C4-2B (cell line): ENCODE measurements around the gene RELL2.

ENCODE experiments used
- H3K27ac ChIP-seq: fragments of 450-650 bp; 2 replicates; pipeline ENCODE4 v1.5.1; 2017
- ZFX ChIP-seq: fragments of 450-650 bp; IDR thresholded peaks from 2 replicates; pipeline ENCODE4 v1.6.1; 2017
- TF ChIP-seq, protein P1 (sequence below): fragments of 450-650 bp; conservative IDR thresholded peaks from 2 replicates; pipeline ENCODE4 v1.5.1; 2017; ENCODE audit warnings: mild to moderate bottlenecking

The RELL2 gene

GRCh38 chr5:141611289-141611688 is 25.5 kb upstream of the RELL2 start:
- H3K27ac ChIP-seq: no peak overlapping the region
- TF ChIP-seq, protein P1, sequence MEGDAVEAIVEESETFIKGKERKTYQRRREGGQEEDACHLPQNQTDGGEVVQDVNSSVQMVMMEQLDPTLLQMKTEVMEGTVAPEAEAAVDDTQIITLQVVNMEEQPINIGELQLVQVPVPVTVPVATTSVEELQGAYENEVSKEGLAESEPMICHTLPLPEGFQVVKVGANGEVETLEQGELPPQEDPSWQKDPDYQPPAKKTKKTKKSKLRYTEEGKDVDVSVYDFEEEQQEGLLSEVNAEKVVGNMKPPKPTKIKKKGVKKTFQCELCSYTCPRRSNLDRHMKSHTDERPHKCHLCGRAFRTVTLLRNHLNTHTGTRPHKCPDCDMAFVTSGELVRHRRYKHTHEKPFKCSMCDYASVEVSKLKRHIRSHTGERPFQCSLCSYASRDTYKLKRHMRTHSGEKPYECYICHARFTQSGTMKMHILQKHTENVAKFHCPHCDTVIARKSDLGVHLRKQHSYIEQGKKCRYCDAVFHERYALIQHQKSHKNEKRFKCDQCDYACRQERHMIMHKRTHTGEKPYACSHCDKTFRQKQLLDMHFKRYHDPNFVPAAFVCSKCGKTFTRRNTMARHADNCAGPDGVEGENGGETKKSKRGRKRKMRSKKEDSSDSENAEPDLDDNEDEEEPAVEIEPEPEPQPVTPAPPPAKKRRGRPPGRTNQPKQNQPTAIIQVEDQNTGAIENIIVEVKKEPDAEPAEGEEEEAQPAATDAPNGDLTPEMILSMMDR: no peak
- no peak for TF ChIP-seq ZFX

GRCh38 chr5:141613344-141613743 is 23.5 kb upstream of the RELL2 start:
- no peak overlapping the region for H3K27ac ChIP-seq

GRCh38 chr5:141615991-141616720 is 20.6 kb upstream of the RELL2 start:
- TF ChIP-seq, protein P1: no peak
- no peak for TF ChIP-seq ZFX
- H3K27ac ChIP-seq: no peak overlapping the region; the same call in 1 of the 2 replicates

More at GRCh38 chr5:141613344-141613743, 23.5 kb upstream of the RELL2 start:
- TF ChIP-seq, protein P1: no peak
- TF ChIP-seq ZFX: no peak

DNA sequence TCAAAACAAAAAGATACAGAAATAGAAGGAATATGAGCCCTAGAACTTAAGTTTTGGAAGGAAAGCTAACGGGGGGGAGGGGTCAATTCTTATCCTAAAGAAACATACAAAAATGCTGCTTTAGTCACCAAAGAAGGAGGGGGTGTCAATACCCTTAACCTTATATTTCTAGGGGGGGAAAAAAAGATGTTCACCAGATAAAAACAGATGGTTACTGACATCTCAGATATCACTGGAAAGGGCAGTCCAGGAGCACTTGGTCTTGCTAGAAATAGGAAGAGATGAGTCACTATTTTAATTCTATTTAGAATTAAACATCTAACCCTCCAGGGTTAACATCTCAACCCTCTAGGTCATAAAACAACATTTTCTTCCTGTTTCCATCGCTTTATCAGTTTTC is 19.7 kb upstream of the RELL2 start:
- TF ChIP-seq, protein P1: no peak
- H3K27ac ChIP-seq: no peak overlapping the region

DNA sequence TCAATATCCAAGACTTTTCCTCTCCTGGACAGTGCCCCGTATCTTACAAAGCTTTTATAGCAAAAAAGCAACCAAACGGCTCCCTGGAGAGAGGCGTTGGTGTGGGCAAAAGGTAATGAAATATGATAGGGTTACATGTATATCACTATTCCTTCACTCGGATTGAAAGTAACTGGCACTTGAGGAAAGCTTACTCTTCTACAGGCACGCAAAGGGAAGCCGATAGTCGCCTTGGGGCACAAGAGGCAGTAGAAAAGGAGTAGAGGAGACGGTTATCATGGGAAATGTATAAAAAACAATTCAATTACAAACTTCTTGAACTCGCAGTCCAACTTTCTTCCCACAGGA is 19.1 kb upstream of the RELL2 start:
- H3K27ac ChIP-seq: peak overlapping the region; percentile 99
- no peak for TF ChIP-seq ZFX
- TF ChIP-seq, protein P1: no peak

DNA sequence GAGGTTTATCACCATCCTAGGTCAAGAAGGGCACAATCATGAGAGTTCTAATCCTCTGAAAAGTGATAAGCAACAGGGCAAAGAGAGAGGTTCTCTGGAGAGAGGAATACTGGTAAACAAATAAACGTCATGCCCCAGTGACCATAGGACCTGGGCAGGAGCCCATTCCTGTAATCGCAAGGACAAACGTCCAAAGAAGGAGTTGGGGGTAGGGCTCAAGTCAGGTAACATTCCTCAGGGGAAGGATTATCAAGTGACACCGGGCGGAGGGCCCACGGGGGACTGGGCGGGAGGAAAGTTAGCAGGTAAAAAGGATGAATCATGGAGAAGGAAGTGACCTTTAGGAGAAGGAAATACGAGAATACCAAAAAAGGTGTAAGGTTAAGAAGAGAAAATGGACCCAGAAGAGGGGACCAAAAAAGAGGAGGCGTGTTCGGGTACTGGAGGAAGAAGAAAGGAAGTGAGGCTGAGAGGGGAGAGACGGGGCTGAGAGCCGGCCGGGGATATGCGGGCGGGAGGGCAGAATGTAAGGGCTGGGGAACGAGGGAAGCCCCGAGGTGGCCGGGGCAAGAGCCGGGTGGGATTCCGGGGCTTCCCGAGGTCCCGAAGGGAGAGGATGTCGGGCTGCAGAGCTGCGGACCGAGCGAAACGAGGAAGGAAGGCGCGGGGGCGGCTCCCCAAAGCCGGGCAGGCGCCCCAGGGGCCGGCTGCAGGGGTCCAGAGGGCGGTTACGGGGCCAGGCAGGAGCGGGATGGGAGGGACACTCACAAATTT is 18.6 kb upstream of the RELL2 start:
- TF ChIP-seq ZFX: no peak
- TF ChIP-seq, protein P1: no peak
- peak overlapping the region; percentile 99 for H3K27ac ChIP-seq
